Measurements from ENCODE around the gene FOLR1. TPM values are rescaled to one million over a fixed set of nuclear protein-coding genes. Genes with fewer than 3 reads are reported as not detected.
"Not testable (repeated sequence)": the region's sequence is repeated elsewhere in the genome, so short reads cannot be mapped to it uniquely, and the experiment has no call there.

Gene FOLR1
- total RNA-seq, 4 donors from 2014 or later, result 0.38 to 7.6 (median 1.5) TPM; not detected in 1

DNA sequence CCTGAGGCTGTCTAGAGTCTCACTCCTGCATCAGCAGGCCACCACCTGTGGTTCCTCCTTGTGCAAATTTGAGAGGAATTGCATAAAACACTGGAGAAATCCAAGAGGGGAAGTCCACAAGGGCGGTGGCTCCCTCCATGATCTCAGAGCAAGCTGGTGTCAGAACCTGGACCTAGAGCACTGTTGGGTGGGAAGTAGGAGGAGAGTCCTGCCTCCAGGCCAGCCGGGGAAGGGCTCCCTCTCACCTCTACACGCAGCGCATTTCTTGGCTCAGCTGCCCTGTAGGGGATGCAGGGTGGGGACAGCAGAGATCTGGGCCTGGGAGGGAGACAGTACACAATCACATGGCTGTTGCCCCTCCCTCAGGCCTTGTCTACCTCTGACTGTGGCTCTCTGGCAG, 19.9 kb upstream of the FOLR1 start:
- H3K27me3 ChIP-seq; intact Hi-C loops (cut with DNase I); H3K4me3 ChIP-seq; H3K9me3 ChIP-seq; DNase-seq; H3K36me3 ChIP-seq: not testable (repeated sequence)
- H3K27ac ChIP-seq, result peak overlapping the region in 1 of 4 donors; percentile 17
- 56 to 73% methylated on average over 2 to 4 of the region's 4 CpGs for WGBS, 2 donors
- H3K4me1 ChIP-seq, result peaks cover 0 to 45% (median 19%) of the 10 kb centered on the region in 3 donors

GRCh38 chr11:72173291-72173690, 18.6 kb upstream of the FOLR1 start:
- Histone ChIP-seq H3K4me1 (peaks cover 0 to 45% (median 19%) of the 10 kb centered on the region in 3 donors), H3K4me3 (no peak overlapping the region), H3K9me3 (no peaks in the 10 kb centered on the region), H3K36me3 (no peaks in the 10 kb centered on the region), H3K27ac (peak overlapping the region in 2 of 4 donors; percentile 51 to 71), H3K27me3 (no peaks in the 10 kb centered on the region)
- no peak for DNase-seq
- intact Hi-C loops (cut with DNase I), result no loop called here
- no peak for TF ChIP-seq POLR2A (IDR thresholded peaks at IDR 0.05)
- TF ChIP-seq CTCF (IDR thresholded peaks at IDR 0.05), result no peak
- WGBS, 2 donors, result 92 to 96% methylated on average over 3 of the region's 3 CpGs

- no peaks in the 10 kb centered on the region for H3K36me3 ChIP-seq
- intact Hi-C loops (cut with DNase I), result no loop called here
- TF ChIP-seq POLR2A (IDR thresholded peaks at IDR 0.05), result no peak
- no peak for TF ChIP-seq CTCF (IDR thresholded peaks at IDR 0.05)
- no peak overlapping the region for H3K4me3 ChIP-seq
- H3K9me3 ChIP-seq, result no peaks in the 10 kb centered on the region
- H3K4me1 ChIP-seq, result peaks cover 0 to 37% (median 19%) of the 10 kb centered on the region in 3 donors
- peak overlapping the region; percentile 0 to 77 (median 50) for H3K27ac ChIP-seq
- WGBS, 2 donors, result 37 to 42% methylated on average over 8 of the region's 8 CpGs
- DNase-seq, result no peak
- H3K27me3 ChIP-seq, result no peaks in the 10 kb centered on the region
Observed at GRCh38 chr11:72174302-72175070, 17.5 kb upstream of the FOLR1 start.

GRCh38 chr11:72177656-72178055, 14.3 kb upstream of the FOLR1 start:
- Histone ChIP-seq H3K4me3 (no peak overlapping the region), H3K4me1 (peaks cover 0 to 49% (median 26%) of the 10 kb centered on the region in 3 donors), H3K9me3 (no peaks in the 10 kb centered on the region), H3K36me3 (no peaks in the 10 kb centered on the region), H3K27ac (no peak overlapping the region), H3K27me3 (no peaks in the 10 kb centered on the region)
- no peak for DNase-seq
- WGBS, 2 donors, result 100% methylated on average over 1 of the region's 6 CpGs; no CpG with 5 or more reads in 1 of the 2 donors
- intact Hi-C loops (cut with DNase I), result no loop called here
- TF ChIP-seq CTCF (IDR thresholded peaks at IDR 0.05), result no peak
- no peak for TF ChIP-seq POLR2A (IDR thresholded peaks at IDR 0.05)

- 84 to 87% methylated on average over 6 to 7 of the region's 7 CpGs for WGBS, 2 donors
- no peak for TF ChIP-seq POLR2A (IDR thresholded peaks at IDR 0.05)
- TF ChIP-seq CTCF (IDR thresholded peaks at IDR 0.05), result no peak
- intact Hi-C loops (cut with DNase I), result no loop called here
- DNase-seq, result no peak
- Histone ChIP-seq H3K36me3 (no peaks in the 10 kb centered on the region), H3K27ac (no peak overlapping the region), H3K4me3 (no peak overlapping the region), H3K9me3 (no peaks in the 10 kb centered on the region), H3K27me3 (no peaks in the 10 kb centered on the region), H3K4me1 (peaks cover 0 to 46% (median 23%) of the 10 kb centered on the region in 3 donors)
Observed at GRCh38 chr11:72179049-72179803, 12.7 kb upstream of the FOLR1 start.
